Stimulated activated CD4-positive, alpha-beta T cell treated with anti-CD3 and anti-CD28 coated beads, Interleukin-12 subunit alpha, Interleukin-12 subunit beta, amount 100 ng/mL, for 48 hours (primary cell): ENCODE results near the gene TYW1.
"Not testable (repeated sequence)": the region's sequence is repeated elsewhere in the genome, so short reads cannot be mapped to it uniquely, and the experiment has no call there.

Experiments used
- DNase-seq, 3 donors: peaks; one replicate each; pipeline ENCODE4 v3.0.0-alpha.2; 2020; ENCODE audit warnings: low read depth in 2 of 3, low spot score in 1 of 3

The TYW1 gene

GRCh38 chr7:66994051-66994450, 2.6 kb upstream of the TYW1 start:
- DNase-seq: not testable (repeated sequence)

DNA sequence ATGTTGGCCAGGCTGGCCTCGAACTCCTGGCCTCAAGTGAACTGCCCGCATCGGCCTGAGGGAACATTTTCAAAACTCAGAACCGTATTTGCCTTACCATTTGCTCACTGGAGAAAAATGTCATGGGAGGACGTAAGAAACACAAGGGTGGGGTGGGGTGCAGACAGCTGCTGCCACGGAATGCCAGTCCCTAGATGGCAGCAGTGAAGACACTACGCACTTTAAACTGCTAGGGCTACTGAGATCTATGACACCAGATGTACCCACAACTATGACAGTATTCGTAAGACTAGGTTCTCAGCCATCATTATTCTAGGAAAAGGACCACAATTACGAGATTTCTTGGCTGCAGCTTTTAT, 2.0 kb upstream of the TYW1 start:
- peak; percentile 14 to 36 (median 24) for DNase-seq

DNA sequence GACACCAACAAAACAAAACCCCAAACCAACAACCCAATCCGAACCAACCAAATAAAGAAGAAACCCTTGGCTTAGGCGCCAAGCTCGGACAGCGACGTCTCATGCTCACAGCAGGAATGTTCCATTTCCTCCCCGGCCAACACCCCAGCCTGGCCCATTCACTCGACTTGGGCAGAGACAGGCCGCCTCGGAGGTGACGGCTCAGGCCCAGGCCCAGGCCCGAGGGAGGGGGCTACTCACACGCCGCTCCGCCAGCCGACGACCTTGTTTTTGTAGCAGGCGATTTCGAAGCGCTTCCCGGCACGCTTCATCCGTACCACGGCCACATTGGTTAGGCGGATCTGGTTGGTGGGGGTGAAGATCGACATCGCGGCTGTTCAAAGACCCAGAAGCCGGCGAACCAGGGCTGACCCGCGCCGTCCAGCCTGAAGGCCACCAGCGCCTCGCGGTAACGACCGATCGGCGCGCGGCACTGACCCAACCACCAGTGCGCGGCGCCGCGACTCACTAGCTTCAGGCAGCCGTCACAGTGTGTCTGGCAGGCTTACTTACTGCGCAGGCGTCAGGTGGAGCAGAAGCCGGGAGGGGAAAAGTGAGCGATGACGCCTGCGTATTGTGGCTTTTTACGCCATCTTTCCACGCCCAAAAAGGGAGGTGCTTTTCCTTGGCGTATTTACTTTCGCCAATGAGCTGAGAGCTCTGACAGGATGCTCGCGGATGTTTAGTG, 1.4 kb upstream of the TYW1 start, which contains the start of gene SBDS:
TSS of gene SBDS (minus strand) at position 537 of the 727 bp plus-strand sequence. CDS start at position 368, 169 bp downstream.
- peak; percentile 88 to 91 (median 90) for DNase-seq

DNA sequence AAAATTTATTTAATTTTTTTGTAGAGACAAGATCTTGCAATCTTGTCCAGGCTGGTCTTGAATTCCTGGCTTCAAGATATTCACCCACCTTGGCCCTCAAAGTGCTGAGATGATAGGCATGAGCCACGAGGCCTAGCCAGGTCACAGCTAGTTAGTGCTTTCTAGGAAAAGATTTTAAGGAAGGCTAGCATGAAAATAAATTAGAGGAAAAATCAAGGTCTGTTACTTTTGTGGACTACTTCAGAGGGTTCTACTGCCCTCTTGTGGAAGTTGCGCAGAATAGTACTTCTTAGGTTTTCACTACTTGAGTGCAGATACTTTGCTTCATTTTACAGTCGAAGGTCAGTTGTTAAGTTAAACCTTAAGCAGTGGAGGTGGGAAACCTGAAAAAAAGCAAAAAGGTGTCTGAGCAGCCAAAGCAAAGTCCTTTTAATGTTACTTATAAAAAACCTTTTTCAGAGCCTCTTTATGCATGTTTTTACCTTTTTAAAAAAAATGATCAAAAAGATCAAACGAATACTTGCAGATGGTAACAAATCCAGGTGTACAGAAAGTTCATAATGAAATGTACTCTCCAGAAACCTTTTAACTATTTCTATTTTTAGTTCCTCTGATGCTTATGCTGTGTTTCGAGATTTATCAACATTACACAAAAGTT, 4.1 kb downstream of the TYW1 start:
- not testable (repeated sequence) for DNase-seq

DNA sequence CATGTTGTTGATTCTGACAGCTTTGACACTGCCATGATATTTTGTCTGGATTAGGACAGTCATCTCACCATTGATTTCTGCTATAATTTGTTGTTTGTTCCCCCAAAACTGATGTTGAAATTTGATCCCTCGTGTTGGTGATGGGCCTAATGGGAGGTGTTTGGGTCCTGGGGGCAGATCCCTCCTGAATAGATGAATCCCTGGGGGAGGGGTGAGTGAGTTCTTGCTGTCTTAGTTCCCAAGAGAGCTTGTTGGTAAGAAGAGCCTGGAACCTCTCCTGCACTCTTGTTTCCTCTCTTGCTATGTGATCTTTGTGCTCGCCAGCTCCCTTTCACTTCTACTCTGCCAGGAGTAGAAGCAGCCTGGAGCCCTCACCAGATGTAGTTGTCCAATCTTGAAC, 7.5 kb downstream of the TYW1 start:
- not testable (repeated sequence) for DNase-seq

- no peak for DNase-seq
Measured at GRCh38 chr7:67006965-67007364, 10.3 kb downstream of the TYW1 start.

GRCh38 chr7:67008260-67008659, 11.6 kb downstream of the TYW1 start:
- DNase-seq: no peak

DNA sequence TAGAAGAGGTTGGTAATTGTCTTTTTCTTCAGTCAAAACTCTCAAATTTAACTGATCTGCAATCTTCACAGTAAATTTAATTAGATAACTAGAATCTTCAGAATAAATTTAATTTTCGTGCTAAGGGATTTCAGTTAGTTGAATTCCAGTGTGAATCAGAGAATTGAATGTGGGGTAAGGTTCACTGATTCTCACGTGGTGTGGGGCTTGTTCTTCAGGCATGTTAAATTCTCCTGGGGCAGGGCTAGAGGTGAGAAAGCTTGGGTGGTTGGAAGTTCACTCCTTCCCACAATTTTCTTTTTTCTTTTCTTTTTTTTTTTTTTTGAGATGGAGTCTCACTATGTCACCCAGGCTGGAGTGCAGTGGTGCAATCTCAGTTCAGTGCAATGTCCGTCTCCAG, 13.0 kb downstream of the TYW1 start:
- not testable (repeated sequence) for DNase-seq

GRCh38 chr7:67014076-67014622, 17.5 kb downstream of the TYW1 start:
- not testable (repeated sequence) for DNase-seq

GRCh38 chr7:67017971-67018370, 21.3 kb downstream of the TYW1 start:
- not testable (repeated sequence) for DNase-seq

GRCh38 chr7:67018940-67019339, 22.3 kb downstream of the TYW1 start:
- DNase-seq: no peak

GRCh38 chr7:67019562-67020390, 23.1 kb downstream of the TYW1 start:
- no peak for DNase-seq

DNA sequence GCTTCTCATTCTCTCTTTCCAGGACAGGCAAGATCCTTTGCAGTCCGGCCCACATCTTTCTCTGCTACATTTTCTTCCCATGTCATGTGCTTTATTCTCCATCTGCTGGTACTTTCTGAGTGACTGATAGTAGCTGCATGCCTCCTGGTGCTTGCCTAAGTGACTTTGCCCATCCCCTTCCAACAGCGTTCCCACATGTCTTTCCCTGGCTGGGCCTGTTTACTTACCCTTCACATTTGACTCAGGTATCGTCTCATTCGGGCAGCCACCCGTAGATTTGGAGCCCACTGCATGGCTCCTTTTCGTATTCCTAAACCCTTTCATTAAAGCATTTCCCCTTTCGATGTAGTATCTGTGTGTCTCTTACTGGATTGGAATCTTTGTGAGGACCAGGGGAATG, 24.6 kb downstream of the TYW1 start:
- DNase-seq: no peak

DNA sequence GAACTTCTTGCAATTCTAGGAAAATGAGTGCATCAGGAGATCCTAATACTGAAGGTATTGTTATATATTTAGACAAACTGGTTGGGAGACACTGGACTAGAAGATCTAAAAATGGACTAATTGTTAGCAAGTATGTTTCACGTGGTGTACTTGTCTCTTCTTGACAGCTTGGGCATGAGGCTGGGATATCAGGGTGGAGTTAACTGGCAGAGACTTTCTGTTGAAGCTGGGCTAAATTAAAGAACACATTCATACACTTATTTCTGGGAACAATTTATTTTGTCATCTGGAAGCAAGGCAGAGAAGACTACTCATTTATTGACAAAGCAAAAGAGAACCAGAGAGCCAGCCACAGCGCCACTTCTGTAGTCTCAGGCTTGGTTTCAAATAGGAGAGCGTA, 25.9 kb downstream of the TYW1 start:
- no peak for DNase-seq

DNA sequence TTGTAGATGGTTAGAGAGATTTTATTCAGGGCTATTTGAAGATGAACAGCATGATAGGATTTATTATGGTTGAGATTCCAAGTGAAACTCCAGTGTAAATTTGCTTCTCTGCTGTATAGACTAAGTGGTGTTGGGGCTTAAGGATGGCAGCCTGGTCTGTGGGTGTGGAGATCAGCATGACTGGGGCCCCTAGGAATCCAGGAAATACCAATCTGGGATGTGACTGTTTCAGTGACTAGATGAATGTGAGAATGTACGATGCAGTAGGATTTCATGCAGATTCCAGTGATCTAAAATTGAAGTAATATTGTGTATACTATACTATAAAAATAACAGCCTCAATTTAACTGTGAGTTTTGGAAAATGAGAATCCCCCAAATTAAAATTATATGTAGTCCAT, 28.8 kb downstream of the TYW1 start:
- DNase-seq: not testable (repeated sequence)

GRCh38 chr7:67031685-67032084, 35.1 kb downstream of the TYW1 start:
- not testable (repeated sequence) for DNase-seq

- DNase-seq: no peak
Measured at GRCh38 chr7:67033251-67033650, 36.6 kb downstream of the TYW1 start.

- DNase-seq: not testable (repeated sequence)
Measured at GRCh38 chr7:67036432-67037395, 40.1 kb downstream of the TYW1 start.

DNA sequence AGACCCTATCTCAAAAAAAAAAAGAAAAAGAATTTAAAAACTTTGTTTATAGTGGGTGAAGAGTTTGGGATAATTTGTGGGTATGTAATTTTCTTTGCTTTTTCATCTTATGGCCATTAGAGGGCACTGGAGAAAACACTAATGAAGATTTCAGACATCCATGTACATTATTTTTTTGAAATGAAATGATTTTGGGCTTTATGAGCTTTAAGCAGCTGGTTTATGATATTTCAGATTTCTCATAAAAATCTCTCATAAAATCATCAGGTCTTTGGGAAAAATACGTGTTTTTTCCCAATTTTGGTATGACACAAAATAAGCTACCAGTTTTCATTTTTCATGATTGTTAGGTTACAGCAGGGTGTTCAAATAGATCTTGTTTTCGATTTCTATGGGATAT, 44.2 kb downstream of the TYW1 start:
- DNase-seq: not testable (repeated sequence)
